SK-N-SH (cell line): ENCODE results near the gene BMPR1A. TPM values are rescaled to one million over a fixed set of nuclear protein-coding genes. Genes with fewer than 3 reads are reported as not detected.

Experiments
- CTCF ChIA-PET: fragments of 300-600, 350-600 bp; formaldehyde crosslinking; extraction: SDS; loops from one replicate; lab custom pipeline; 2021; lab: Yijun Ruan, JAX
- POLR2A ChIA-PET: fragments of 350-600 bp; sonication (Branson Sonifier 250); formaldehyde crosslinking; extraction: SDS; loops from one replicate; lab custom pipeline; 2020; ENCODE audit warnings: antibody characterized with exemption, inconsistent platforms; lab: Yijun Ruan, JAX
- DNase-seq: peaks from one replicate; pipeline ENCODE4 v3.0.0; 2012
- H2AFZ ChIP-seq: fragments of 200-600 bp; sonication (generic); 2 replicates; pipeline ENCODE4 v1.8.1; 2016; ENCODE audit warnings: antibody characterized with exemption, mild to moderate bottlenecking, low read depth
- H3F3A ChIP-seq: fragments of 200-600 bp; sonication (generic); replicated peaks from 2 replicates; pipeline ENCODE3; 2016; ENCODE audit warnings: antibody characterized with exemption, mild to moderate bottlenecking; ENCODE audit not compliant: insufficient read depth
- H3K27ac ChIP-seq, 2 experiments: fragments of 200-500 bp in 1 of 2; fragments of 200-600 bp in 1 of 2; sonication (Bioruptor generic) in 1 of 2; sonication (generic), shearing (Covaris generic) in 1 of 2; 2 replicates each; pipeline versions ENCODE4 v1.5.1 to v1.6.1; 2014 to 2016; ENCODE audit warnings: low read depth in 2 of 2, inconsistent platforms in 1 of 2, low read length in 1 of 2, mild to moderate bottlenecking in 1 of 2, mixed read lengths in 1 of 2
- H3K27me3 ChIP-seq: fragments of 200-600 bp; sonication (generic), shearing (Covaris generic); 2 replicates; pipeline ENCODE4 v1.6.1; 2016; ENCODE audit warnings: mixed run types; ENCODE audit not compliant: insufficient read depth
- H3K36me3 ChIP-seq, 2 experiments: fragments of 200-500 bp in 1 of 2; fragments of 200-600 bp in 1 of 2; sonication (Bioruptor generic) in 1 of 2; sonication (generic) in 1 of 2; replicated peaks in 1 of 2; 2 replicates each; pipeline versions ENCODE3 to v1.5.1; 2014 to 2016; ENCODE audit warnings: low read length in 1 of 2, mild to moderate bottlenecking in 1 of 2; ENCODE audit not compliant: insufficient read depth in 2 of 2, control insufficient read depth in 1 of 2
- H3K4me1 ChIP-seq, 2 experiments: fragments of 200-500 bp in 1 of 2; fragments of 200-600 bp in 1 of 2; sonication (Bioruptor generic) in 1 of 2; sonication (generic), shearing (Covaris generic) in 1 of 2; 2 replicates each; pipeline versions ENCODE4 v1.5.1 to v1.6.1; 2014 to 2016; ENCODE audit warnings: low read depth in 1 of 2, low read length in 1 of 2, mixed run types in 1 of 2; ENCODE audit not compliant: insufficient read depth in 2 of 2, control insufficient read depth in 1 of 2
- H3K4me2 ChIP-seq: fragments of 200-600 bp; sonication (generic), shearing (Covaris generic); 2 replicates; pipeline ENCODE4 v1.6.1; 2017; ENCODE audit warnings: mixed run types
- H3K4me3 ChIP-seq, 2 experiments: fragments of 200-500 bp in 1 of 2; fragments of 200-600 bp in 1 of 2; sonication (Bioruptor generic) in 1 of 2; sonication (generic), shearing (Covaris generic) in 1 of 2; 2 replicates each; pipeline versions ENCODE4 v1.5.1 to v1.8.1; 2014 to 2016; ENCODE audit warnings: low read depth in 2 of 2, inconsistent platforms in 1 of 2, low read length in 1 of 2, mild to moderate bottlenecking in 1 of 2, mixed read lengths in 1 of 2, moderate library complexity in 1 of 2
- H3K79me2 ChIP-seq: fragments of 200-600 bp; sonication (generic); 2 replicates; pipeline ENCODE4 v1.8.1; 2017; ENCODE audit warnings: mild to moderate bottlenecking; ENCODE audit not compliant: insufficient read depth
- H3K9ac ChIP-seq: fragments of 200-600 bp; sonication (generic); 2 replicates; pipeline ENCODE4 v1.6.1; 2017; ENCODE audit warnings: mixed run types
- H3K9me2 ChIP-seq: fragments of 200-600 bp; sonication (generic); 2 replicates; pipeline ENCODE4 v1.6.1; 2017; ENCODE audit warnings: mixed run types
- H3K9me3 ChIP-seq: fragments of 200-600 bp; sonication (generic); 2 replicates; pipeline ENCODE4 v1.6.1; 2017; ENCODE audit warnings: mixed run types, mild to moderate bottlenecking, moderate library complexity
- H4K20me1 ChIP-seq: fragments of 200-600 bp; sonication (generic); 2 replicates; pipeline ENCODE4 v1.6.1; 2017; ENCODE audit warnings: mild to moderate bottlenecking, mixed run types; ENCODE audit not compliant: insufficient read depth
- FOSL2 ChIP-seq: IDR thresholded peaks from 2 replicates; pipeline ENCODE4 v1.4.0; 2012; ENCODE audit warnings: low read depth, mild to moderate bottlenecking, moderate library complexity, borderline replicate concordance
- FOXJ3 ChIP-seq: sonication (generic); formaldehyde crosslinking; IDR thresholded peaks from 2 replicates; pipeline ENCODE4 v1.5.1; 2020; ENCODE audit warnings: mild to moderate bottlenecking, missing genetic modification reagents
- JUND ChIP-seq: IDR thresholded peaks from 2 replicates; pipeline ENCODE4 v1.4.0; 2012
- MXI1 ChIP-seq: IDR thresholded peaks from 2 replicates; pipeline ENCODE4 v1.6.1; 2012; ENCODE audit warnings: mild to moderate bottlenecking, low read depth, low read length, improper control_type of control experiment
- NRF1 ChIP-seq: IDR thresholded peaks from 2 replicates; pipeline ENCODE4 v1.6.1; 2012; ENCODE audit warnings: low read depth, mild to moderate bottlenecking, low read length
- TEAD4 ChIP-seq: IDR thresholded peaks from 2 replicates; pipeline ENCODE4 v1.4.0; 2012; ENCODE audit warnings: mild to moderate bottlenecking, borderline replicate concordance; ENCODE audit not compliant: insufficient read depth
- YY1 ChIP-seq: IDR thresholded peaks from 2 replicates; pipeline ENCODE4 v1.4.0; 2012; ENCODE audit warnings: low read depth, mild to moderate bottlenecking
- WGBS: methylation state at CpG from one replicate; pipeline ENCODE4 v1.1.6; 2017; ENCODE audit warnings: low lambda C conversion rate; 5-methylcytosine and 5-hydroxymethylcytosine counted together
- polyA plus RNA-seq, 3 experiments: library from polyadenylated mRNA; depleted of rRNA; stranded (reverse); fragments of >200 nt; gene quantifications; 2 replicates each; pipeline ENCODE4 v1.2.3, GENCODE V29; 2012
- TF ChIP-seq, protein P1 (sequence below): IDR thresholded peaks from 2 replicates; pipeline ENCODE4 v1.4.0; 2012; ENCODE audit warnings: low read depth, borderline replicate concordance
- TF ChIP-seq, protein P2 (sequence below): IDR thresholded peaks from 2 replicates; pipeline ENCODE4 v1.6.1; 2012; ENCODE audit warnings: mild to moderate bottlenecking, low read depth, low read length, moderate library complexity

BMPR1A gene
- polyA plus RNA-seq, 1 of the 3 experiments (the other 2 are of a cell fraction) = 12.7 TPM

DNA sequence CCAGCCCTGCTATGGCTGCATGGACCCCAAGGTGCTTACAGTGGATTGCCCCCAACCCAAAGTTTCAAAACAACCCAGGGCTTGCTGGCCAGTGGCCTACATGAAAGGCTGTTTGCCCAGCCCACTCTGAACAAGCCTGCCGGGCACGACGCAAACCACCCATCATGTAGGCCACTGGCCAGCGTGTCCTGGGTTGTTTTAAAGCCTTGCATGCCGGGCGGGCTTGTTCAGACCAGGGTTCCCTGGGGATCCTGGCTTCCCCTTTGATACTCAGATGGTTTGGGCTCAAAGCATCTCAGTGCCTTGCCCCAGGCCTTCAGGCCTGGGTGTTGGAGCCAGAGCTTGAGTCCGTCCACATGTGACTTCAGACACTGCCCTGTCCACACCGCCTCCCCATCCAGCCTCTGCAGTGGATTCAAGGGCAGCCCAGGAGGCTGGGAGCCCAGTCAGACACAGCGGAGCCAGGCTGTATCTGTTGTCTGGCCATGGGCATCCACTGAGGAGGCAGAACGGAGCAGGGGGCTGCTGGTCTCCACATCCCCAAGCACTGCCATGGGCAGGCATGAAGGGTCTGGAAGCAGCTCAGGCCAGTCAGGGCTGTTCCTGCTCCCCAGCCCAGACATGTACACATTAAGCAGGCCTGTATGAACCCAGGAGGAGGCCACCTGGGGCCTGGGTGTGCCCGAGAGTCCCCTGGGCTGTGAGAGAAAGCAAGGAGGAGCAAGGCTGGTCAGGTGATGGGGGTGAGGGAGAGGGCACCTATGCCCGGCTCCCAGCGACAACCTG, 207.8 kb downstream of the BMPR1A start:
- CTCF ChIA-PET = interaction anchor here (0.8 to 1.4 kb wide), 2 partner anchors 24 to 130 kb away, joined by 3 to 4 read pairs; no protein-coding TSS in a partner anchor

DNA sequence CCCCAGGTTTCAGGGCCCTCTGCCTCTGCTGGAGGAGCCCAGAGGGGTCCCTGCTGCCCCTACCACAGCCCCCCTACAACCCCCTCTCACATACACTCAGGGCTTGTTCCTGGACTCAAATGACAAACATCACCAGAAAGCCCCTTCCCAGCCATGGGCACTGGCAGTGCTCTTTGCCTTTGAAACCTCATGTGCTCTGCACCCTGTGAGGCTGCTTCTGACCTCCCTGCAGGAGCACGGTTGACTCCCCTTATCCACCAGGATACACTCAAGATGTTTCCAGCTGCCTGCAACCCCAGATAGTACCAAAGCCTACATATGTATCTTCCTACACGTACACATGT, 208.4 kb downstream of the BMPR1A start:
- H3K4me2 ChIP-seq = no peak overlapping the region
- TF ChIP-seq, protein P1, sequence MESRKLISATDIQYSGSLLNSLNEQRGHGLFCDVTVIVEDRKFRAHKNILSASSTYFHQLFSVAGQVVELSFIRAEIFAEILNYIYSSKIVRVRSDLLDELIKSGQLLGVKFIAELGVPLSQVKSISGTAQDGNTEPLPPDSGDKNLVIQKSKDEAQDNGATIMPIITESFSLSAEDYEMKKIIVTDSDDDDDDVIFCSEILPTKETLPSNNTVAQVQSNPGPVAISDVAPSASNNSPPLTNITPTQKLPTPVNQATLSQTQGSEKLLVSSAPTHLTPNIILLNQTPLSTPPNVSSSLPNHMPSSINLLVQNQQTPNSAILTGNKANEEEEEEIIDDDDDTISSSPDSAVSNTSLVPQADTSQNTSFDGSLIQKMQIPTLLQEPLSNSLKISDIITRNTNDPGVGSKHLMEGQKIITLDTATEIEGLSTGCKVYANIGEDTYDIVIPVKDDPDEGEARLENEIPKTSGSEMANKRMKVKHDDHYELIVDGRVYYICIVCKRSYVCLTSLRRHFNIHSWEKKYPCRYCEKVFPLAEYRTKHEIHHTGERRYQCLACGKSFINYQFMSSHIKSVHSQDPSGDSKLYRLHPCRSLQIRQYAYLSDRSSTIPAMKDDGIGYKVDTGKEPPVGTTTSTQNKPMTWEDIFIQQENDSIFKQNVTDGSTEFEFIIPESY = no peak
- TF ChIP-seq, protein P2, sequence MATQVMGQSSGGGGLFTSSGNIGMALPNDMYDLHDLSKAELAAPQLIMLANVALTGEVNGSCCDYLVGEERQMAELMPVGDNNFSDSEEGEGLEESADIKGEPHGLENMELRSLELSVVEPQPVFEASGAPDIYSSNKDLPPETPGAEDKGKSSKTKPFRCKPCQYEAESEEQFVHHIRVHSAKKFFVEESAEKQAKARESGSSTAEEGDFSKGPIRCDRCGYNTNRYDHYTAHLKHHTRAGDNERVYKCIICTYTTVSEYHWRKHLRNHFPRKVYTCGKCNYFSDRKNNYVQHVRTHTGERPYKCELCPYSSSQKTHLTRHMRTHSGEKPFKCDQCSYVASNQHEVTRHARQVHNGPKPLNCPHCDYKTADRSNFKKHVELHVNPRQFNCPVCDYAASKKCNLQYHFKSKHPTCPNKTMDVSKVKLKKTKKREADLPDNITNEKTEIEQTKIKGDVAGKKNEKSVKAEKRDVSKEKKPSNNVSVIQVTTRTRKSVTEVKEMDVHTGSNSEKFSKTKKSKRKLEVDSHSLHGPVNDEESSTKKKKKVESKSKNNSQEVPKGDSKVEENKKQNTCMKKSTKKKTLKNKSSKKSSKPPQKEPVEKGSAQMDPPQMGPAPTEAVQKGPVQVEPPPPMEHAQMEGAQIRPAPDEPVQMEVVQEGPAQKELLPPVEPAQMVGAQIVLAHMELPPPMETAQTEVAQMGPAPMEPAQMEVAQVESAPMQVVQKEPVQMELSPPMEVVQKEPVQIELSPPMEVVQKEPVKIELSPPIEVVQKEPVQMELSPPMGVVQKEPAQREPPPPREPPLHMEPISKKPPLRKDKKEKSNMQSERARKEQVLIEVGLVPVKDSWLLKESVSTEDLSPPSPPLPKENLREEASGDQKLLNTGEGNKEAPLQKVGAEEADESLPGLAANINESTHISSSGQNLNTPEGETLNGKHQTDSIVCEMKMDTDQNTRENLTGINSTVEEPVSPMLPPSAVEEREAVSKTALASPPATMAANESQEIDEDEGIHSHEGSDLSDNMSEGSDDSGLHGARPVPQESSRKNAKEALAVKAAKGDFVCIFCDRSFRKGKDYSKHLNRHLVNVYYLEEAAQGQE = no peak
- TF ChIP-seq JUND (no peak), NRF1 (no peak)
- WGBS = 91% methylated on average over 2 of the region's 2 CpGs
- no peak overlapping the region for H3K27ac ChIP-seq
- no peaks in the 10 kb centered on the region for H3F3A ChIP-seq
- H3K4me3 ChIP-seq = no peak overlapping the region
- H4K20me1 ChIP-seq = no peaks in the 10 kb centered on the region
- H3K9me2 ChIP-seq = no peaks in the 10 kb centered on the region
- ChIA-PET POLR2A (no interaction called here), CTCF (interaction anchor here (3.3 kb wide), 1 partner anchor 26 kb away, joined by 23 read pairs; no protein-coding TSS in a partner anchor)
- H3K36me3 ChIP-seq = no peaks in the 10 kb centered on the region
- no peak for DNase-seq
- no peaks in the 10 kb centered on the region for H3K27me3 ChIP-seq
- no peaks in the 10 kb centered on the region for H3K9me3 ChIP-seq
- H2AFZ ChIP-seq = no peak overlapping the region
- no peaks in the 10 kb centered on the region for H3K79me2 ChIP-seq
- H3K4me1 ChIP-seq = peaks cover 0 to 6% of the 10 kb centered on the region in 2 experiments; a peak in 1 of 4 replicates
- no peak overlapping the region for H3K9ac ChIP-seq

More for the DNA sequence above, 207.8 kb downstream of the BMPR1A start:
- no peak overlapping the region for H3K27ac ChIP-seq
- H4K20me1 ChIP-seq = no peaks in the 10 kb centered on the region
- no peaks in the 10 kb centered on the region for H3K27me3 ChIP-seq
- no peak overlapping the region for H3K4me3 ChIP-seq
- 89% methylated on average over 6 of the region's 13 CpGs for WGBS
- H3K4me2 ChIP-seq = no peak overlapping the region
- H3K79me2 ChIP-seq = no peaks in the 10 kb centered on the region
- peak; percentile 36 for DNase-seq
- POLR2A ChIA-PET = no interaction called here
- no peak overlapping the region for H2AFZ ChIP-seq
- H3K36me3 ChIP-seq = no peaks in the 10 kb centered on the region
- H3F3A ChIP-seq = no peaks in the 10 kb centered on the region
- no peak overlapping the region for H3K9ac ChIP-seq
- no peaks in the 10 kb centered on the region for H3K9me3 ChIP-seq
- no peaks in the 10 kb centered on the region for H3K9me2 ChIP-seq
- TF ChIP-seq MXI1 (no peak), TEAD4 (no peak), FOXJ3 (CRISPR knock-in tag) (no peak), YY1 (no peak), FOSL2 (no peak)
- H3K4me1 ChIP-seq = peaks cover 5 to 6% of the 10 kb centered on the region in 2 experiments; a peak in 2 of 4 replicates
